Measurements from ENCODE around the gene CTDNEP1.

The CTDNEP1 gene

GRCh38 chr17:7294614-7295153, 43.1 kb upstream of the CTDNEP1 start, which contains the start of gene YBX2:
TSS of gene YBX2 (minus strand) at chr17:7294639. CDS start at chr17:7294500, 139 bp downstream.
- no peaks in the 10 kb centered on the region for H3K27me3 ChIP-seq (ENCODE audit: insufficient read depth, low read length, poor library complexity, severe bottlenecking)
- no peaks in the 10 kb centered on the region for H3K9me3 ChIP-seq (ENCODE audit: insufficient read depth, low read depth, low read length)
- peaks cover 7% of the 10 kb centered on the region for H3K4me1 ChIP-seq (ENCODE audit: insufficient read depth, low read length, poor library complexity, severe bottlenecking)
- peak within 1 kb of the TSS; percentile 45; the same call in 1 of the 2 replicates for H2AFZ ChIP-seq (ENCODE audit: low read length)
- no peak within 1 kb of the TSS for H3K9ac ChIP-seq (ENCODE audit: low read depth, low read length, poor library complexity, severe bottlenecking)
- H3K9me2 ChIP-seq (replicated peaks; ENCODE audit: low read depth, low read length), result no peaks in the 10 kb centered on the region
- no peaks in the 10 kb centered on the region for H3F3A ChIP-seq (ENCODE audit: low read depth)
- no peaks in the 10 kb centered on the region for H4K20me1 ChIP-seq (ENCODE audit: insufficient read depth, low read length, poor library complexity, severe bottlenecking)
- H3K4me3 ChIP-seq (ENCODE audit: low read length, poor library complexity, severe bottlenecking), result no peak within 1 kb of the TSS
- no peaks in the 10 kb centered on the region for H3K36me3 ChIP-seq (ENCODE audit: insufficient read depth, low read length)
- TF ChIP-seq EZH2phosphoT487 (IDR thresholded peaks at IDR 0.05; ENCODE audit: borderline replicate concordance) (no peak), CTCF (conservative IDR thresholded peaks at IDR 0.05; ENCODE audit: low read length) (no peak)
- H3K79me2 ChIP-seq (ENCODE audit: insufficient read depth, low read length), result no peaks in the 10 kb centered on the region
- H3K4me2 ChIP-seq (ENCODE audit: low read depth, low read length, poor library complexity, severe bottlenecking), result no peak within 1 kb of the TSS

- Histone ChIP-seq H3K79me2 (ENCODE audit: insufficient read depth, low read length) (no peaks in the 10 kb centered on the region), H3K4me2 (ENCODE audit: low read depth, low read length, poor library complexity, severe bottlenecking) (no peak overlapping the region), H3K27me3 (ENCODE audit: insufficient read depth, low read length, poor library complexity, severe bottlenecking) (no peaks in the 10 kb centered on the region), H4K20me1 (ENCODE audit: insufficient read depth, low read length, poor library complexity, severe bottlenecking) (no peaks in the 10 kb centered on the region), H3K9me2 (replicated peaks; ENCODE audit: low read depth, low read length) (no peaks in the 10 kb centered on the region), H3K36me3 (ENCODE audit: insufficient read depth, low read length) (no peaks in the 10 kb centered on the region), H3K9me3 (ENCODE audit: insufficient read depth, low read depth, low read length) (no peaks in the 10 kb centered on the region), H3F3A (ENCODE audit: low read depth) (no peaks in the 10 kb centered on the region), H2AFZ (ENCODE audit: low read length) (no peak overlapping the region), H3K9ac (ENCODE audit: low read depth, low read length, poor library complexity, severe bottlenecking) (no peak overlapping the region), H3K4me3 (ENCODE audit: low read length, poor library complexity, severe bottlenecking) (no peak overlapping the region), H3K4me1 (ENCODE audit: insufficient read depth, low read length, poor library complexity, severe bottlenecking) (peaks cover 7% of the 10 kb centered on the region)
- TF ChIP-seq EZH2phosphoT487 (IDR thresholded peaks at IDR 0.05; ENCODE audit: borderline replicate concordance), result no peak
- TF ChIP-seq CTCF (conservative IDR thresholded peaks at IDR 0.05; ENCODE audit: low read length), result no peak
These were observed 42.5 kb upstream of the CTDNEP1 start for GRCh38 chr17:7293816-7294613.

- Histone ChIP-seq H3K4me2 (ENCODE audit: low read depth, low read length, poor library complexity, severe bottlenecking) (no peak overlapping the region), H3K9me3 (ENCODE audit: insufficient read depth, low read depth, low read length) (no peaks in the 10 kb centered on the region), H3K36me3 (ENCODE audit: insufficient read depth, low read length) (no peaks in the 10 kb centered on the region), H2AFZ (ENCODE audit: low read length) (no peak overlapping the region), H3K4me3 (ENCODE audit: low read length, poor library complexity, severe bottlenecking) (no peak overlapping the region), H3K79me2 (ENCODE audit: insufficient read depth, low read length) (no peaks in the 10 kb centered on the region), H4K20me1 (ENCODE audit: insufficient read depth, low read length, poor library complexity, severe bottlenecking) (no peaks in the 10 kb centered on the region), H3K27me3 (ENCODE audit: insufficient read depth, low read length, poor library complexity, severe bottlenecking) (no peaks in the 10 kb centered on the region), H3K9ac (ENCODE audit: low read depth, low read length, poor library complexity, severe bottlenecking) (no peak overlapping the region), H3K9me2 (replicated peaks; ENCODE audit: low read depth, low read length) (no peaks in the 10 kb centered on the region), H3F3A (ENCODE audit: low read depth) (no peaks in the 10 kb centered on the region), H3K4me1 (ENCODE audit: insufficient read depth, low read length, poor library complexity, severe bottlenecking) (peaks cover 7% of the 10 kb centered on the region)
- no peak for TF ChIP-seq CTCF (conservative IDR thresholded peaks at IDR 0.05; ENCODE audit: low read length)
- TF ChIP-seq EZH2phosphoT487 (IDR thresholded peaks at IDR 0.05; ENCODE audit: borderline replicate concordance), result no peak
These were observed 41.6 kb upstream of the CTDNEP1 start for GRCh38 chr17:7293159-7293558.

All from Loucy (cell line).